HFFc6 (cell line): ENCODE measurements around the gene GBX2. TPM values are rescaled to one million over a fixed set of nuclear protein-coding genes. Genes with fewer than 3 reads are reported as not detected.
"Not testable (repeated sequence)": the region's sequence is repeated elsewhere in the genome, so short reads cannot be mapped to it uniquely, and the experiment has no call there.

ENCODE experiments used
- DNase-seq: peaks from one replicate; pipeline ENCODE4 v3.0.0-alpha.2; 2018
- H3K27ac Mint-ChIP-seq: 2 replicates; pipeline ENCODE4 v1.8.0; 2020; ENCODE audit warnings: mild to moderate bottlenecking, mixed read lengths
- H3K27me3 Mint-ChIP-seq: 2 replicates; pipeline ENCODE4 v1.8.0; 2021; ENCODE audit warnings: mild to moderate bottlenecking, moderate library complexity, mixed read lengths; ENCODE audit not compliant: insufficient read depth
- H3K36me3 Mint-ChIP-seq: 2 replicates; pipeline ENCODE4 v1.8.0; 2021; ENCODE audit warnings: low read depth, mixed read lengths
- H3K4me1 Mint-ChIP-seq: 2 replicates; pipeline ENCODE4 v1.8.0; 2020; ENCODE audit warnings: low read depth, mixed read lengths
- H3K4me3 Mint-ChIP-seq: 2 replicates; pipeline ENCODE4 v1.8.0; 2020; ENCODE audit warnings: mild to moderate bottlenecking, moderate library complexity, mixed read lengths
- H3K9me3 Mint-ChIP-seq: 2 replicates; pipeline ENCODE4 v1.8.0; 2020; ENCODE audit warnings: mild to moderate bottlenecking, mixed read lengths
- total RNA-seq, 6 experiments: library from RNA; stranded (reverse); fragmentation: NEBNext Ultra II Directional; extraction: Animal tissue kit (Norgen Biotek cat#: 25700); gene quantifications; 2 replicates in 1 of 6; 3 replicates in 5 of 6; pipeline ENCODE4 v1.2.3, GENCODE V29; 2021
- TF ChIP-seq, protein P1 (sequence below): fragments of 200-600 bp; sonication (generic); IDR thresholded peaks from 2 replicates; pipeline ENCODE4 v1.5.0; 2021; ENCODE audit warnings: antibody characterized with exemption, mild to moderate bottlenecking

GBX2 gene
- total RNA-seq, 6 experiments from 2014 or later = not detected

GRCh38 chr2:236156095-236156859, 11.9 kb downstream of the GBX2 start:
- Mint-ChIP-seq H3K4me1 (no peaks in the 10 kb centered on the region), H3K9me3 (peaks cover 16% of the 10 kb centered on the region), H3K4me3 (no peak overlapping the region), H3K27me3 (peaks cover 30% of the 10 kb centered on the region), H3K36me3 (peaks cover 5% of the 10 kb centered on the region; the same call in 1 of the 2 replicates), H3K27ac (no peak overlapping the region)
- TF ChIP-seq, protein P1, sequence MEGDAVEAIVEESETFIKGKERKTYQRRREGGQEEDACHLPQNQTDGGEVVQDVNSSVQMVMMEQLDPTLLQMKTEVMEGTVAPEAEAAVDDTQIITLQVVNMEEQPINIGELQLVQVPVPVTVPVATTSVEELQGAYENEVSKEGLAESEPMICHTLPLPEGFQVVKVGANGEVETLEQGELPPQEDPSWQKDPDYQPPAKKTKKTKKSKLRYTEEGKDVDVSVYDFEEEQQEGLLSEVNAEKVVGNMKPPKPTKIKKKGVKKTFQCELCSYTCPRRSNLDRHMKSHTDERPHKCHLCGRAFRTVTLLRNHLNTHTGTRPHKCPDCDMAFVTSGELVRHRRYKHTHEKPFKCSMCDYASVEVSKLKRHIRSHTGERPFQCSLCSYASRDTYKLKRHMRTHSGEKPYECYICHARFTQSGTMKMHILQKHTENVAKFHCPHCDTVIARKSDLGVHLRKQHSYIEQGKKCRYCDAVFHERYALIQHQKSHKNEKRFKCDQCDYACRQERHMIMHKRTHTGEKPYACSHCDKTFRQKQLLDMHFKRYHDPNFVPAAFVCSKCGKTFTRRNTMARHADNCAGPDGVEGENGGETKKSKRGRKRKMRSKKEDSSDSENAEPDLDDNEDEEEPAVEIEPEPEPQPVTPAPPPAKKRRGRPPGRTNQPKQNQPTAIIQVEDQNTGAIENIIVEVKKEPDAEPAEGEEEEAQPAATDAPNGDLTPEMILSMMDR = no peak
- no peak for DNase-seq

DNA sequence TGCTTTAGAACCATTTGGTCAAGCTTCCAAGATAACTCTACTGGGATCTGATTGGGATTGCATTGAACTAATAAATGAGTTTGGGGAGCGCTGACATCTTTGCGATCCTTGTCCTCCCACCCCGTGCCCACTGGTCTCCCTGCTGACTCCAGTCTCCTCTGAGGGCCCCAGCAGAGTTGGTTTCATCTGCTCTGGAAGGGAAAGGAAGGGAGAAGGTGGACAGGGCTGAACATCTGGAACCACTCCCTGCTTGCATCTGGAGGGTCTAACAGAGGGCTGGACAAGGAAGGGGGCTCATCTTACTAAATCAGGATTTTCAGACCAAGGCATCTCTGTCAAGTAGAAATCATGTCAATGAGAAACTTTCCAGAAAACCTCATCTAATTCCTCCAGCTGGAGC, 12.8 kb downstream of the GBX2 start:
- no peak overlapping the region for H3K27ac Mint-ChIP-seq
- peaks cover 5% of the 10 kb centered on the region; the same call in 1 of the 2 replicates for H3K36me3 Mint-ChIP-seq
- DNase-seq = no peak
- TF ChIP-seq, protein P1 = no peak
- peaks cover 24% of the 10 kb centered on the region for H3K27me3 Mint-ChIP-seq
- H3K4me1 Mint-ChIP-seq = no peaks in the 10 kb centered on the region
- no peak overlapping the region for H3K4me3 Mint-ChIP-seq
- peaks cover 20% of the 10 kb centered on the region for H3K9me3 Mint-ChIP-seq

DNA sequence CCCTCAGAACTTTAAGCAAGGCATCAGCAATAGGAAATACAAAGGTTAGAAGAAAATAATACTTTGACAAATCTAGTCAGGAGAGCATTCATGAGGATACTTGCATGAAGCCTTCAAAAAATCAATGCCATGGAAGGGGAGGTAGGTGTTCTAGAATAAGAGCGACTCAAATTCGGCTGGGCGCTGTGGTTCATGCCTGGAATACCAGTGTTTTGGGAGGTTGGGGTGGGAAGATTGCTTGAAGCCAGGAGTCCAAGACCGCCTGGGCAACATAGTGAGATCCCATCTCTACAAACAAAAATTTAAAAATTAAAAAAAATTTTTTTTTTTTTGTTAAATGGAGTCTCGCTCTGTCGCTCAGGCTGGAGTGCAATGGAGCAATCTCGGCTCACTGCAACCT, 21.8 kb downstream of the GBX2 start:
- peaks cover 6% of the 10 kb centered on the region for H3K27me3 Mint-ChIP-seq
- H3K4me3 Mint-ChIP-seq = no peak overlapping the region
- H3K4me1 Mint-ChIP-seq = no peaks in the 10 kb centered on the region
- peaks cover 4% of the 10 kb centered on the region for H3K9me3 Mint-ChIP-seq
- H3K36me3 Mint-ChIP-seq = no peaks in the 10 kb centered on the region
- no peak for DNase-seq
- TF ChIP-seq, protein P1 = no peak
- H3K27ac Mint-ChIP-seq = no peak overlapping the region

GRCh38 chr2:236143811-236144210, 24.4 kb downstream of the GBX2 start:
- H3K27ac Mint-ChIP-seq = no peak overlapping the region
- H3K4me1 Mint-ChIP-seq = no peaks in the 10 kb centered on the region
- no peak overlapping the region for H3K4me3 Mint-ChIP-seq
- DNase-seq = no peak
- H3K27me3 Mint-ChIP-seq = peaks cover 8% of the 10 kb centered on the region
- H3K9me3 Mint-ChIP-seq = no peaks in the 10 kb centered on the region
- TF ChIP-seq, protein P1 = no peak
- no peaks in the 10 kb centered on the region for H3K36me3 Mint-ChIP-seq

- H3K27me3 Mint-ChIP-seq, DNase-seq, H3K9me3 Mint-ChIP-seq, H3K4me3 Mint-ChIP-seq, H3K27ac Mint-ChIP-seq, H3K4me1 Mint-ChIP-seq, H3K36me3 Mint-ChIP-seq: not testable (repeated sequence)
Observed at GRCh38 chr2:236141616-236142015, 26.6 kb downstream of the GBX2 start.

GRCh38 chr2:236137066-236137465, 31.1 kb downstream of the GBX2 start:
- Mint-ChIP-seq H3K27me3 (peaks cover 5% of the 10 kb centered on the region; the same call in 1 of the 2 replicates), H3K27ac (no peak overlapping the region), H3K4me3 (no peak overlapping the region), H3K4me1 (no peaks in the 10 kb centered on the region), H3K36me3 (peaks cover 6% of the 10 kb centered on the region), H3K9me3 (peaks cover 4% of the 10 kb centered on the region; the same call in 1 of the 2 replicates)
- no peak for DNase-seq
- TF ChIP-seq, protein P1 = no peak
